GM23338 (cell line): ENCODE results near the gene DLG4. TPM values are rescaled to one million over a fixed set of nuclear protein-coding genes. Genes with fewer than 3 reads are reported as not detected.

ENCODE experiments used
- ATAC-seq: fragments of 200-7000 bp; cut with Tn5 transposase; 3 replicates; pipeline ENCODE4 v1.9.1; 2020
- DNase-seq: peaks from one replicate; pipeline ENCODE4 v3.0.0-alpha.2; 2015; ENCODE audit warnings: low spot score
- H2AFZ ChIP-seq: fragments of 200-600 bp; sonication (generic); 2 replicates; pipeline ENCODE4 v1.8.0; 2016; ENCODE audit warnings: antibody characterized with exemption, mild to moderate bottlenecking, moderate library complexity
- H3F3A ChIP-seq: fragments of 200-600 bp; sonication (generic); replicated peaks from 2 replicates; pipeline ENCODE4 v1.8.0; 2017; ENCODE audit warnings: antibody characterized with exemption, mixed run types, low read depth
- H3K27ac ChIP-seq: fragments of 200-600 bp; sonication (generic); 2 replicates; pipeline ENCODE4 v1.6.1; 2016; ENCODE audit warnings: low read depth
- H3K27me3 ChIP-seq: fragments of 200-600 bp; sonication (generic); 2 replicates; pipeline ENCODE4 v1.8.0; 2016; ENCODE audit warnings: mild to moderate bottlenecking, mixed run types, moderate library complexity; ENCODE audit not compliant: insufficient read depth
- H3K36me3 ChIP-seq: fragments of 200-600 bp; sonication (generic); 2 replicates; pipeline ENCODE4 v1.8.0; 2016; ENCODE audit warnings: mild to moderate bottlenecking; ENCODE audit not compliant: insufficient read depth
- H3K4me1 ChIP-seq: fragments of 200-600 bp; sonication (generic); 2 replicates; pipeline ENCODE4 v1.8.0; 2016; ENCODE audit warnings: mild to moderate bottlenecking, moderate library complexity; ENCODE audit not compliant: insufficient read depth
- H3K4me2 ChIP-seq: fragments of 200-600 bp; sonication (generic); 2 replicates; pipeline ENCODE4 v1.7.1; 2017; ENCODE audit warnings: mixed run types
- H3K4me3 ChIP-seq: fragments of 200-600 bp; sonication (generic); 2 replicates; pipeline ENCODE4 v1.6.1; 2016; ENCODE audit warnings: mixed run types
- H3K79me2 ChIP-seq: fragments of 200-600 bp; sonication (generic); replicated peaks from 2 replicates; pipeline ENCODE4 v1.8.0; 2017; ENCODE audit warnings: mild to moderate bottlenecking; ENCODE audit not compliant: insufficient read depth
- H3K9me2 ChIP-seq: fragments of 200-600 bp; sonication (generic); 2 replicates; pipeline ENCODE4 v1.8.0; 2017; ENCODE audit not compliant: insufficient read depth
- H4K20me1 ChIP-seq: fragments of 200-600 bp; sonication (generic); replicated peaks from 2 replicates; pipeline ENCODE4 v1.8.0; 2017; ENCODE audit warnings: mild to moderate bottlenecking; ENCODE audit not compliant: insufficient read depth
- H3K27ac Mint-ChIP-seq: 2 replicates; pipeline ENCODE4 v1.8.0; 2020; ENCODE audit warnings: inconsistent platforms, mild to moderate bottlenecking, moderate library complexity, mixed read lengths
- H3K27me3 Mint-ChIP-seq: 3 replicates; pipeline ENCODE4 v1.8.0; 2022; ENCODE audit warnings: low read depth, mild to moderate bottlenecking, moderate library complexity, mixed read lengths, inconsistent platforms; ENCODE audit not compliant: insufficient read depth, poor library complexity
- H3K36me3 Mint-ChIP-seq: 3 replicates; pipeline ENCODE4 v1.8.0; 2021; ENCODE audit warnings: low read depth, mild to moderate bottlenecking, inconsistent platforms, moderate library complexity, mixed read lengths
- H3K4me1 Mint-ChIP-seq: 3 replicates; pipeline ENCODE4 v1.8.0; 2020; ENCODE audit warnings: mild to moderate bottlenecking, inconsistent platforms, mixed read lengths
- H3K4me3 Mint-ChIP-seq: 3 replicates; pipeline ENCODE4 v1.8.0; 2021; ENCODE audit warnings: moderate library complexity, mild to moderate bottlenecking, inconsistent platforms, mixed read lengths
- H3K9me3 Mint-ChIP-seq: 3 replicates; pipeline ENCODE4 v1.8.0; 2020; ENCODE audit warnings: moderate library complexity, mild to moderate bottlenecking, inconsistent platforms, mixed read lengths
- CREB1 ChIP-seq: fragments of 250-450 bp; sonication (Bioruptor Pico); IDR thresholded peaks from 2 replicates; pipeline ENCODE4 v1.5.0; 2020; ENCODE audit warnings: low read depth, mild to moderate bottlenecking, moderate library complexity
- CTCF ChIP-seq, 2 experiments: fragments of 200-600 bp in 1 of 2; sonication (generic) in 1 of 2; conservative IDR thresholded peaks; 2 replicates each; pipeline versions ENCODE4 v1.5.1 to v1.6.1; 2016 to 2017; ENCODE audit warnings: antibody characterized with exemption in 2 of 2, low read depth in 2 of 2, mild to moderate bottlenecking in 2 of 2, moderate library complexity in 1 of 2
- POLR2AphosphoS5 ChIP-seq: IDR thresholded peaks from 2 replicates; pipeline ENCODE4 v1.6.1; 2016; ENCODE audit warnings: antibody characterized with exemption, low read depth
- REST ChIP-seq: IDR thresholded peaks from one replicate; pipeline ENCODE4 v1.6.1; 2018; ENCODE audit warnings: antibody characterized with exemption; ENCODE audit not compliant: unreplicated experiment
- STAT1 ChIP-seq: IDR thresholded peaks from one replicate; pipeline ENCODE4 v1.6.1; 2016; ENCODE audit warnings: antibody characterized with exemption; ENCODE audit not compliant: unreplicated experiment
- ZNF462 ChIP-seq: fragments of 250-450 bp; sonication (Bioruptor Pico); IDR thresholded peaks from 2 replicates; pipeline ENCODE4 v1.5.0; 2020; ENCODE audit warnings: mild to moderate bottlenecking, moderate library complexity
- polyA plus RNA-seq: library from polyadenylated mRNA; unstranded; fragments of >200 nt; fragmentation: Nextera tagmentation; extraction: Ambion mirVana; gene quantifications from 2 replicates; pipeline ENCODE4 v1.2.1, GENCODE V29; 2016
- total RNA-seq: library from RNA; depleted of rRNA; stranded (reverse); fragments of >200 nt; shearing (Covaris generic); gene quantifications from 2 replicates; pipeline ENCODE4 v1.2.3, GENCODE V29; 2014

Gene DLG4
- total and polyA plus RNA-seq, 2 experiments from 2014 or later: 11.1 to 31.0 TPM

- TF ChIP-seq ZNF462 (CRISPR knock-in tag): no peak
- TF ChIP-seq CREB1 (CRISPR knock-in tag): no peak
- TF ChIP-seq STAT1: no peak
- TF ChIP-seq POLR2AphosphoS5: no peak
Measured at GRCh38 chr17:7138800-7139381, 80.7 kb downstream of the DLG4 start (continued).

- H3K27ac ChIP-seq: no peak overlapping the region
- no peaks in the 10 kb centered on the region for H4K20me1 ChIP-seq
- no peak overlapping the region for H3K27ac Mint-ChIP-seq
- H2AFZ ChIP-seq: no peak overlapping the region
- DNase-seq (no peak), ATAC-seq (no peak)
- H3K36me3 Mint-ChIP-seq: no peaks in the 10 kb centered on the region
- H3K27me3 Mint-ChIP-seq: peaks cover 25% of the 10 kb centered on the region
- no peak overlapping the region for H3K4me3 Mint-ChIP-seq
- peaks cover 15% of the 10 kb centered on the region for H3F3A ChIP-seq
- TF ChIP-seq CTCF (conservative IDR thresholded peaks at IDR 0.05; ENCODE audit: low read depth in 2 of 2) (peak in 1 of 2 experiments; percentile 28; a peak in 2 of 4 replicates), CREB1 (CRISPR knock-in tag) (no peak), REST (no peak)
- no peak overlapping the region for H3K4me3 ChIP-seq
- no peaks in the 10 kb centered on the region for H3K36me3 ChIP-seq
- peaks cover 50% of the 10 kb centered on the region for H3K4me1 ChIP-seq
- peaks cover 57% of the 10 kb centered on the region for H3K4me1 Mint-ChIP-seq
- H3K9me2 ChIP-seq: no peaks in the 10 kb centered on the region
- no peaks in the 10 kb centered on the region for H3K79me2 ChIP-seq
- H3K9me3 Mint-ChIP-seq: no peaks in the 10 kb centered on the region; the same call in 2 of the 3 replicates
- peaks cover 22% of the 10 kb centered on the region for H3K27me3 ChIP-seq
- no peak overlapping the region for H3K4me2 ChIP-seq
Measured at GRCh38 chr17:7137171-7137943, 82.3 kb downstream of the DLG4 start.
